Activated B cell treated with CpG ODN at 0.5 μM for 24 hours (primary cell): ENCODE data around the gene BCKDK. TPM values are rescaled to one million over a fixed set of nuclear protein-coding genes. Genes with fewer than 3 reads are reported as not detected.
A peak's percentile ranks its signal among the peaks of the same experiment; 100 is the strongest.

Experiments
- ATAC-seq: fragments of 200-7000 bp; cut with Tn5 transposase; one replicate; pipeline ENCODE4 v1.10.0; 2021; ENCODE audit warnings: low read depth, mild to moderate bottlenecking, moderate library complexity
- CTCF ChIA-PET: fragments of 350-600 bp; sonication (Branson Sonifier 250); formaldehyde crosslinking; loops from one replicate; lab custom pipeline; 2021; ENCODE audit warnings: antibody characterized with exemption; lab: Charles Lee
- POLR2A ChIA-PET: fragments of 350-600 bp; sonication (Branson Sonifier 250); formaldehyde crosslinking; loops from one replicate; lab custom pipeline; 2021; ENCODE audit warnings: antibody characterized with exemption; lab: Charles Lee
- DNase-seq: peaks from one replicate; pipeline ENCODE4 v3.0.0; 2022
- H3K27ac Mint-ChIP-seq: one replicate; pipeline ENCODE4 v1.8.0; 2020; ENCODE audit warnings: mixed read lengths
- H3K27me3 Mint-ChIP-seq: one replicate; pipeline ENCODE4 v1.8.0; 2021; ENCODE audit warnings: mixed read lengths
- H3K36me3 Mint-ChIP-seq: one replicate; pipeline ENCODE4 v1.8.0; 2021; ENCODE audit warnings: low read depth, mixed read lengths
- H3K4me1 Mint-ChIP-seq: one replicate; pipeline ENCODE4 v1.8.0; 2021; ENCODE audit warnings: mixed read lengths
- H3K4me3 Mint-ChIP-seq: one replicate; pipeline ENCODE4 v1.8.0; 2020; ENCODE audit warnings: mild to moderate bottlenecking, mixed read lengths
- H3K9me3 Mint-ChIP-seq: one replicate; pipeline ENCODE4 v1.8.0; 2020; ENCODE audit warnings: mixed read lengths
- intact Hi-C: fragments of 100-400 bp; cut with micrococcal nuclease; formaldehyde crosslinking; loops from one replicate; pipeline ENCODE4 v1.15.1; 2024
- total RNA-seq: library from RNA; stranded (reverse); gene quantifications from 2 replicates; pipeline ENCODE4 v1.2.3, GENCODE V29; 2022
- TF ChIP-seq, protein P1 (sequence below): fragments of 200-600 bp; IDR thresholded peaks from one replicate; pipeline ENCODE4 v1.8.0; 2022; ENCODE audit warnings: antibody characterized with exemption, mild to moderate bottlenecking

Gene BCKDK
- total RNA-seq, 1 donor from 2014 or later: 27.3 TPM

DNA sequence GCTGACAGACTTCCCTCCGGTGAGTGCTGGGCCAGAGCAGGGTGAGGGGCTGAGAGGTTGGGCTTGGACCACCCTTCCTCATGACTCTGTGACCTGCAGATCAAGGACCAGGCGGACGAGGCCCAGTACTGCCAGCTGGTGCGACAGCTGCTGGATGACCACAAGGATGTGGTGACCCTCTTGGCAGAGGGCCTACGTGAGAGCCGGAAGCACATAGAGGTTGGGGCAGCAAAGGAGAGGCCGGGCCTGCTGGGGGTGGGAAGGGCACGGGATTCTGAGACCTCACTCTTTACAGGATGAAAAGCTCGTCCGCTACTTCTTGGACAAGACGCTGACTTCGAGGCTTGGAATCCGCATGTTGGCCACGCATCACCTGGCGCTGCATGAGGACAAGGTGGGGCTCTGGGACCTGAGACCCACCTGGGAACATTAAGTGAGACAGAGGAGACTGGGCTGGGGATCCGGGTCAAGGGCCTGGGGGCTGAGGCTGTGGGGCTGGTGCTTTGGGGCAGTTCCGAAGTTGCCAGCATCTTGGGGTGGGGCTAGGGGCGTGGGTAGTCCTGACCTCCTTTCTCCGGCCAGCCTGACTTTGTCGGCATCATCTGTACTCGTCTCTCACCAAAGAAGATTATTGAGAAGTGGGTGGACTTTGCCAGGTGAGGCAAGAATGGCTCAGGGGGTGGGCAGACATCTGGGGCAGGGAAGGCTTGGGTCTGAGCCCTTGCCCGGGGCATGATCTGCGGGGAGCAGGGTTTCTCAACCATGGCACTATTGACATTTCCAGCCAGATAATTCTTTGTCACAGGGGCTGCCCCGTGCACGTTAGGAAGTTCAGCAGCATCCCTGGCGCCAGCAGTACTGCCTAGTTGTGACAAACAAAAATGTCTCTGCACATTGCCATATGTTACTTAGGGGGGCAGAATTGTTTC, 2.2 kb downstream of the BCKDK start:
- TF ChIP-seq, protein P1, sequence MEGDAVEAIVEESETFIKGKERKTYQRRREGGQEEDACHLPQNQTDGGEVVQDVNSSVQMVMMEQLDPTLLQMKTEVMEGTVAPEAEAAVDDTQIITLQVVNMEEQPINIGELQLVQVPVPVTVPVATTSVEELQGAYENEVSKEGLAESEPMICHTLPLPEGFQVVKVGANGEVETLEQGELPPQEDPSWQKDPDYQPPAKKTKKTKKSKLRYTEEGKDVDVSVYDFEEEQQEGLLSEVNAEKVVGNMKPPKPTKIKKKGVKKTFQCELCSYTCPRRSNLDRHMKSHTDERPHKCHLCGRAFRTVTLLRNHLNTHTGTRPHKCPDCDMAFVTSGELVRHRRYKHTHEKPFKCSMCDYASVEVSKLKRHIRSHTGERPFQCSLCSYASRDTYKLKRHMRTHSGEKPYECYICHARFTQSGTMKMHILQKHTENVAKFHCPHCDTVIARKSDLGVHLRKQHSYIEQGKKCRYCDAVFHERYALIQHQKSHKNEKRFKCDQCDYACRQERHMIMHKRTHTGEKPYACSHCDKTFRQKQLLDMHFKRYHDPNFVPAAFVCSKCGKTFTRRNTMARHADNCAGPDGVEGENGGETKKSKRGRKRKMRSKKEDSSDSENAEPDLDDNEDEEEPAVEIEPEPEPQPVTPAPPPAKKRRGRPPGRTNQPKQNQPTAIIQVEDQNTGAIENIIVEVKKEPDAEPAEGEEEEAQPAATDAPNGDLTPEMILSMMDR: no peak
- Mint-ChIP-seq H3K4me1 (peaks cover 23% of the 10 kb centered on the region), H3K4me3 (peak overlapping the region; percentile 21), H3K36me3 (peaks cover 32% of the 10 kb centered on the region), H3K27ac (no peak overlapping the region), H3K27me3 (no peaks in the 10 kb centered on the region), H3K9me3 (no peaks in the 10 kb centered on the region)
- intact Hi-C loops: loop anchor here (10.0 kb wide), 1 partner anchor 224 kb away; no protein-coding TSS in a partner anchor
- no peak for ATAC-seq
- ChIA-PET CTCF (no interaction called here), POLR2A (interaction anchor here (0.6 kb wide), 1 partner anchor 10 kb away, joined by 3 read pairs; no protein-coding TSS in a partner anchor)
- no peak for DNase-seq

DNA sequence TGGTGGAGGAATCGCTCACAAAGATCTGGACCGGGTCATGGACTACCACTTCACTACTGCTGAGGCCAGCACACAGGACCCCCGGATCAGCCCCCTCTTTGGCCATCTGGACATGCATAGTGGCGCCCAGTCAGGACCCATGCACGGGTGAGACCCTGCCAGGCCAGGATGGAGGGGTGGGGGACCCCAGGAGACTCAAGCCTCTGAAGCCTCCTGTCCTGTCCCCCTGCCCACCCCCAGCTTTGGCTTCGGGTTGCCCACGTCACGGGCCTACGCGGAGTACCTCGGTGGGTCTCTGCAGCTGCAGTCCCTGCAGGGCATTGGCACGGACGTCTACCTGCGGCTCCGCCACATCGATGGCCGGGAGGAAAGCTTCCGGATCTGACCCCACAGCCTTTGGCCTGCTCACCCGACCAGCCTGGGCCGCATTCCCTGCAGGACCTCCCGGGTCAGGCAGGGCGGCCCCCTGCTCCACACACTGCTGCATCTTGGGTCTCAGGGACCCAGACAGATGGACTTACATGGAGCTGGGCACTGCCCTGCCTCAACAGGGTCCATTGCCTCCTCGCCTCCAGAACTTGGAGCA, 3.8 kb downstream of the BCKDK start:
- ATAC-seq: no peak

DNA sequence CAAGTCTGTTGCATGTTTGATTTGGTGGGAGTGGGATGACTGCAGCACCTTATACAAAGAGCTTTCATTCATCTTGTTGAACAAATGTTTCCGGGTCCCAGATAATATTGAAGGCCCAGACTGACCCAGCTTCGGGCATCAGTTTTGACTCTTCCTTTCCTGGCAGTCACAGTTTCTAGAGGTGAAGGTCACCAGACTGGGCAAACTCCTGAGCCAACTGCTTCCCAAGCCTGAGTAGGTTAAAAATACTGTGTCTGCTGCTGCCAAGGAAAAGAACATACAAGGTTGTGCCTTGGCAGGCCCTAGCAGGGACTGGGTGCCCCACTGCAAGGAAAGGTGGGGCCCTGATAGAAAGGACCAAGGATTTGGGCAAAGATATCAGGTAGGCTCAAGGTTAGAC, 4.5 kb downstream of the BCKDK start:
- ChIA-PET POLR2A (interaction anchor here (0.6 kb wide), 1 partner anchor 10 kb away, joined by 3 read pairs; no protein-coding TSS in a partner anchor), CTCF (no interaction called here)
- peaks cover 21% of the 10 kb centered on the region for H3K4me1 Mint-ChIP-seq
- no peak for DNase-seq
- no peak for ATAC-seq
- H3K27me3 Mint-ChIP-seq: no peaks in the 10 kb centered on the region
- intact Hi-C loops: loop anchor here (10.0 kb wide), 1 partner anchor 222 kb away; no protein-coding TSS in a partner anchor
- peaks cover 33% of the 10 kb centered on the region for H3K36me3 Mint-ChIP-seq
- H3K9me3 Mint-ChIP-seq: no peaks in the 10 kb centered on the region
- TF ChIP-seq, protein P1: no peak
- H3K27ac Mint-ChIP-seq: no peak overlapping the region
- no peak overlapping the region for H3K4me3 Mint-ChIP-seq

More for the DNA sequence above, 3.8 kb downstream of the BCKDK start:
- intact Hi-C loops: loop anchor here (10.0 kb wide), 1 partner anchor 223 kb away; no protein-coding TSS in a partner anchor
- no peak for DNase-seq
- peaks cover 32% of the 10 kb centered on the region for H3K36me3 Mint-ChIP-seq
- H3K27ac Mint-ChIP-seq: no peak overlapping the region
- no peak overlapping the region for H3K4me3 Mint-ChIP-seq
- POLR2A ChIA-PET: no interaction called here
- peaks cover 24% of the 10 kb centered on the region for H3K4me1 Mint-ChIP-seq
- no peaks in the 10 kb centered on the region for H3K9me3 Mint-ChIP-seq
- H3K27me3 Mint-ChIP-seq: no peaks in the 10 kb centered on the region
- CTCF ChIA-PET: no interaction called here
- TF ChIP-seq, protein P1: no peak

DNA sequence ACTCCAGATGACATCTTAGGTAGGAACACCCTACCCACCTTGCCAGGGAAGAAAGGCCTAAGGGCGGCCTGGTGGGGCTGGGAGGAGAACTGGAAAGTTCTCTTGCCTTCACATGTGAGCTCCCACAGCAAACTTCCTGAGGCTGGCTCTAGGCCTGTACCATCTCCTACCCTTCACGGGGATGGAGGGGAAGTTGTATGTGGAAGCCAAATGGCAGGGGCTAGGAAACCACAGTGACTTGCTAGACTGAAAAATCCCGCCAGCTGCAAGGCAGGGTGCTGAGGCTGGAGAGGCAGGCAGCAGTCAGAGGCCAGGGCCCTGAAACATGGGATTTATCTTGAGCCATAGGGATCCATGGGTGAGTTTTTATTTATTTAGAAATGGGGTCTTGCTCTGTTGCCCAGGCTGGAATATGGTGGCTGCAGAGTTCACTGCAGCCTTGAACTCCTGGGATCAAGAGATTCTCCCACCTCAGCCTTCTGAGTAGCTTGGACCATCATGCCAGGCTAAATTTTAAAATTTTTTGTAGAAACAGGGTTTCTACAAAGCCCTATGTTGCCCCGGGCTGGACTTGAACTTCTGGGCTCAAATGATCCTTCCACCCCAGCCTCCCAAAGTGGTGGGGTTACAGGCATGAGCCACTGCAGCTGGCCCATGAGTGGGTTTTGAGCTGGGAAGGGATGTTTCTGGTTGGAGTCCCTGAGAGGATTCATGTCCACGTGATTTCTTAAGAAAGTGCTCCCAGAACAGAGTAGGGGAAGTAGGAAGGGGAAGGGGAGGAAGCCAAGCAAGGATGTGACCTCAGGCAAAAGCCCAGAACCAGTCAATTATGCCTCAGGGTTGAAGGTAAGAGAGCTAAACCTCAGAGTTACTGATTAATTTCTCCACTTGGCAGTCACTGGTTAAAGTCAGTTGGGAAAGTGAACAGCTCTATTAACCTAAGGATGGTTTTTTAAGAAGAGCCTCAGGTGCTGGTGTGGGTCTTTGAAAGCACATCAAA, 5.2 kb downstream of the BCKDK start:
- no peak for ATAC-seq
- POLR2A ChIA-PET: interaction anchor here (0.6 kb wide), 1 partner anchor 10 kb away, joined by 3 read pairs; no protein-coding TSS in a partner anchor
- intact Hi-C loops: loop anchor here (10.0 kb wide), 1 partner anchor 221 kb away; no protein-coding TSS in a partner anchor
- CTCF ChIA-PET: no interaction called here
- H3K4me1 Mint-ChIP-seq: peaks cover 23% of the 10 kb centered on the region
- no peaks in the 10 kb centered on the region for H3K27me3 Mint-ChIP-seq
- peaks cover 38% of the 10 kb centered on the region for H3K36me3 Mint-ChIP-seq
- TF ChIP-seq, protein P1: no peak
- H3K27ac Mint-ChIP-seq: no peak overlapping the region
- H3K9me3 Mint-ChIP-seq: no peaks in the 10 kb centered on the region
- no peak overlapping the region for H3K4me3 Mint-ChIP-seq
- DNase-seq: no peak
